Measurements from ENCODE around the gene LCT.
"Not testable (repeated sequence)": the region's sequence is repeated elsewhere in the genome, so short reads cannot be mapped to it uniquely, and the experiment has no call there.

LCT gene

DNA sequence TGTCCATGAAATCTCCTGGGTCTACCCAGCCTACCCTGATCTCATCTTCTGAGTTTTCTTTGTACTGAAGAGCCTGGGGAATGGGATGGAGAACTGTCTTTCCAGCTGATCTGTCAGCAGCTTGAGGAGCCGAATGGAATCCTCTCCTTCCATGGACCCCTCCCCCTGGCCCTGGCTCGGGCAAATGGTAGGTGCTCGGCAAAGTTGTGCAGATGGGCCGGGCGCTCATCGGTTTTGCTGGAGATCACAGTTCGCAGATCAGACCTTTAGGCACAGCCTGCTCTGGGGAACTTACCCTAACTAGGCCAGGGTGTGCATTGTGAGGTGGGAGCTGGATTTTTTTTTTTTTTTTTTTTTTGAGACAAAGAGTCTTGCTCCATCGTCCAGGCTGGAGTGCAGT is 40.4 kb downstream of the LCT start:
- no peak for DNase-seq

DNA sequence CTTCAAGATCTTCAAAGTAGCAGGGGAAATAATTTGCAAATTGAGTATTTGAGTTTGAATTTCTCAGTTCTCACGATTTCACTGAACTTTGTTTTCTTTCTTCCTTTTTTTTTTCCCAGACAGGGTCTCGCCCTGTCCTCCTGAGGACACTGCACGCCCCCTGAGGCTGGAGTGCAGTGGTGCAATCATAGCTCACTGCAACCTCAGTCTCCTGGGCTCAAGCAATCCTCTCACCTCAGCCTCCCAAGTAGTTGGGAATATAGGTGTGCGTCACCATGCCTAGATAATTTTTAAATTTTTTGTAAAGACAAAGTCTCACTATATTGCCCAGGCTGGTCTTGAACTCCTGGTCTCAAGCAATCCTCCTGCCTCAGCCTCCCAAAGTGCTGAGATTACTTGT is 41.3 kb downstream of the LCT start:
- DNase-seq = not testable (repeated sequence)

DNA sequence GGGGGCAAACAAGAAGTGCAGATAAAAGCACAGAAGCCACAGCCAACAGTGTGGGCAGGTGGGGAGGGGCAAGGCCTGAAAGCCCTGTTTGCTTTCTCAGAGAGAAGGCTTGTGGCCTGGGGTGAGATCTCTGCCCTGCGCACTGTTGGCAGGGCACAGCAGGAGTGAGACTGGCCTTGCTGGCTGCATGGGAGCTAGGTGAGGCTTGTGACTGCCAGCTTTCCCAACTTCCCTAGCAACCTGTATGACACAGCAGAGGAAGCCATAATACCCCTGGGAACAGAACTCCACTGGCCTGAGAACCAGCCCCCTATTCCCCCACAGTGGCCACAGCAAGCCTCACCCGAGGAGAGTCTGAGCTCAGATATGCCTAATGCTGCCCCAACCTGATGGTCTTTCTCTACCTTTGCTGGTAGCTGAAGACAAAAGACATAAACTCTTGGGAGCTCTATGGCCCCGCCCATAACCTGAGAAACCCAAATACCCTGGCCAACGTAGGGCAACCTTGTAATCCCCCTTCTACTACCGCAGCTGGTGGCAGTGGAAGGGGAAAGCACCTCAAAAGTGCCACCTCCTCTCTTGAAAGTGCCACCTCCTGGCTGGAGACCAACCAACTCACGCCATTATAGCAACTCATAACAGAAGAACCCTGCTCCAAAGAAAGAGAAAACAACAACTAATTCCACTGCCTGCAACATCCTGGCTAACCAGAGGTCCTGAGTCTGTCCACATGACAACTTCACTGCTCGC is 44.4 kb downstream of the LCT start:
- DNase-seq = no peak

DNA sequence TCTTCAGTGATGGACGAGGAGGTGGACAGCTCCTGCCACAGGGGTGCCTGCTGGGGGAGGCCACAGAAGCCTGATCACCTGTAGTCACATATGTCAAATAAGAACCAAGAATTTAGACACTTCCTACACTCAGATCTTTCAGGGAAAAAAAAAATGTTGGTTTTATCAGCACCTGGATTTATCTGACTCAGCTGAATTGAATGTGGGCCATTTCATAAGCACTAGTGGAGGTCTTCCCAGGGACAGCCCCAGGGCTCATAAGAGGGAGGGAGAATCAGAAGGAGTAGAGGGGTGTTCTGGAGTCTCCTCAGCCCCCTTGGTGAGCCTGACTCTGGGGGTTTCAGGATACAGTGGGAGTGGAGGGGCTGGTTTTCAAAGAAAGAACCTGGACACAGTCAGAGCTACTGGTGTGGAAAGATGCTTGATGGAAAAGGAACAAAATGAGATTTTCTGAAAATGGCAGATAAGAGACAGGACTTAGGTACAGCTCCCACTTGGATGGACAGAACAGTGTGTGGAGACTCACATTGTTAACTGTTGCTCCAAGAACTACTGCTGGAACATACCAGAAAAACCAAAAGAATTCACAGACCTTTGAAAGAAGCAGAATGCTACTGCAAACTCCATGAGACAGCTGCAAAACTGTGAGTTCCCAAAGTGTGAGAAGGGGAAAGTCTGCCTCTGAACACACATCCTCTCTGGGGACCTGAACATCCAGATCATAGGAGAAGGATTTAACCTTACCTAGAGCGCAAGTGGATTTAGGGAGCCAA is 45.4 kb downstream of the LCT start:
- DNase-seq = no peak

GRCh38 chr2:135790423-135790822 is 46.6 kb downstream of the LCT start:
- no peak for DNase-seq

DNA sequence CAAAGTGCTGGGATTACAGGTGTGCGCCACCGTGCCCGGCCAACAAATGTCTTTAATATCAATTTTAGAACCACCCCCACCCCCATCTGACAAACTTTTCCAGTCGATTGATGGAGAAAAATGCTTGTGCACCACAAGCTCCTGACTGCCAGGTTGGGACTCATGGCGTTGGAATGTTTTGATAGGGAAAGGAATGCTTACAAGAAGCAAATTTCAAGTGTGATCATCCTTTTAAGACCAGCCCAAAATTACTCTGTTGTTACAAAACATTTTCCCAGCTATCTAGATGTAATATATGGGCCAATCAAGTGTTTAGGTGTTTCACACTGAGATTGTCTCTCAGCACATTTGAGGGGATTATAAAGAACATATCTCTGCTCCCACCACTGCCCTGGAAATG is 50.2 kb downstream of the LCT start:
- DNase-seq = no peak

GRCh38 chr2:135785032-135785431 is 52.0 kb downstream of the LCT start:
- no peak for DNase-seq

DNA sequence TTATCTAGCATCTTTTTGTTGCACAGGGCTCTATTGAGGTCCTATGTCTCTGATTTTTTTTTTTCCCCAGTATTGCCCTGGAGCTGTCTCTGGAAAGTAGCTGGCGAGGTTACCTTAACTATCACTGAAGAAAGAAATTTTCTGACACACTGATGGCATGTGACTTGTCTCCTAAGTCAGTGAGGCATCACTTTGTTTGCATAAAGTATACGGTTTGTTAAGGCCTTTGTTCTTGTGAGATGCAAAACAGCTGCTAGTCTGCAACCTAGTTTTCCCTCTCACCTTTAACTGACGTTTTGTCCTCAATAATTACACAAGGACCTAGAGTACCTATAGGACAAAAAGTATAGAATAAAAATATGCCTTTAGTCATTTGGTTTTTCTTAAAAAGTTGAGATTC is 53.5 kb downstream of the LCT start:
- no peak for DNase-seq

DNA sequence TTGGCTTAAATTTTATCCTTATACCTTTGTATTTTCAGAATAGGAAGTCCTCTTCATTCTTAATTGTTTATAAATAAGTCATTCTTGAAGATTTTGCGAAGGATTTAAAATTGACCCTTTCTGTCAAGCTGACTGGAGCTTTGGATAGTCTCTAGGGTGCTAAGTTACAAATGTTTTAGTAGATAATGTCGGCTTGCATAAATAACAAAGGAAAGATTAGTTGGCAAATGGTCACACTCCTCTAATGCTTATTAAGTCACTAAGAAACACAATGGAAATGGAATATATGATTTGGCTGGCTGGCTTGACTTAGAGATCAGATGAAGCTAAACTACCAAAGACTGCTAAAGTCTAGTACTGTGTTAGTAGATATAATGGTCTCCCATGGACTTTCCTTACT is 54.8 kb downstream of the LCT start:
- no peak for DNase-seq

DNA sequence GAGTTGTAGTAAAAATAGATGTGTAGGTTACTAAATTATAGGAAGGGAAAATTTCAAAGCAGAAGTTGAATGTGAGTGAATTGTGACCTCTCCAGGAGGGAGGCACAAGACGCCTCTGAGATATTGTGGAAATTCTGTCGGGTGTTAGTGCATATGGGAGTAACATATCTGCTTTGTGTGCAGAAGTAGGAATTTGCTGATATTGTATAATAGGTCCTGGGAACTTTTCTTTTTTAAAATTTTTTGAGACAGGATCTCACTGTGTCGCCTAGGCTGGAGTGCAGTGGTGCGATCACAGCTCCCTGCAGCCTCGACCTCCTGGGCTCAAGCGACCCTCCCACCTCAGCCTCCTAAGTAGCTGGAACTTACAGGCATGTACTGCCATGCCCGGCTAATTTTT is 60.6 kb downstream of the LCT start:
- DNase-seq = no peak

DNA sequence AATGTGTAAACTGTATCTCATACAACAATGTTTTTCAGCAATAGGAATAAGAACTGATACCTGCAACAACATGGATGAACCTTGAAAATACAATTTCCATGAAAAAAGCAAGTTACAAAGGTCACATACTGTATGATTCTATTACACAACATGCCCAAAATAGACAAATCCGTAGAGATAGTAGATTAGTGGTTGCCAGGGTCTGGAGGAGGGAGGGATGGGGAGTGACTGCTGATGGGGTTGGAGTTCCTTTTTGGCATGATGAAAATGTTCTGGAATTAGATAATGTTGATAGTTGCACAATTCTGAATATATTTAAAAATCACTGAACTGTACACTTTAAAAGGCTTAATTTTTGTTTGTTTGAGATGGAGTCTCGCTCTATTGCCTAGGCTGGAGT is 61.6 kb downstream of the LCT start:
- no peak for DNase-seq

DNA sequence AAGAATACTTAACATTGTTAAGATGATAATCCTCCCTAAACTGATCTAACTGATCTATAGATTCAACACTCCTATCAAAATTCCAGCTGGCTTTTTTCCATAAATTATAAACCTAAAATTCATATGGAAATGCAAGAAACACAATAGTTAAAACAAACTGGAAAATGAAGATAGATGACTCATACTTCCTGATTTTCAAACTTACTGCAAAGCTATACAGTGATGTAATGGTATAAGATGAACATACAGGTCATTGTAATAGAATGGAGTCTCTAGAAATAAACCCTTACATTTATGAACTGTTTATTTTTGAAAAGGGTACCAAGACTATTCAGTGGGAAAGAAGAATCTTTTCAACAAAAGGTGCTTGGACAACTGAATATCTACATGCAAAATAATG is 63.1 kb downstream of the LCT start:
- no peak for DNase-seq

DNA sequence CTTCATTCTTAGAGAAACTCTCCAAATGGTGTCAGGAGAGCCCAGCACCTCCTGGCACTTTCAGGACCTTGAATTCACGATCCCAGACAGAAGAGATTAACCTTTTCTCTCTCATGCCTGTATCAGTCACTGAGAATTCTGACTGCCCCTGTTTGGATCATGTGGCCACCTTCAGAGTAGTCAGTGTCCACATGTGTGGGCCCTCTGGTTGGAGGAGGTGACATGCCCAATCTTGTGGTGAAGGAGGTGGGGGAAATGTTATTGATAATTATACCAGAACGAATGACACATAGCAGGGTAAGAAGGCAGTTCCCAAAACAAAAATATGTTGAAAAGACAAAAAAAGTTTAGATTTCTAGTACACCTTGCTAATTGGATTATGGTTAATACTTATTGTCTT is 63.7 kb downstream of the LCT start:
- no peak for DNase-seq

DNA sequence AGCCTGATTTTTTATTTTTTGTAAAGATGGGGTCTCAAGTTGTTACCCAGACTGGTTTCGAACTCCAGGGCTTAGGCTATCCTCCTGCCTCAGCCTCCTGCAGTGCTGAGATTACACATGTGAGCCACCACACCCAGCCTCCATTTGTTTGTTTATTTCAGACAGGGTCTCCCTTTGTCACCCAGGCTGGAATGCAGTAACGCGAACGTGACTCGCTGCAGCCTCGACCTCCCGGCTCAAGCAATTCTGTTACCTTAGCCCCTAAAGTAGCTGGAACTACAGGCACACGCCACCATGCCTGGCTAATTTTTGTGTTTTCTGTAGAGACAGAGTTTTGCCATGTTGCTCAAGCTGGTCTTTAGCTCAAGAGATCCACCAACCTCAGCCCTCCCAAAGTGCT is 68.1 kb downstream of the LCT start:
- DNase-seq = no peak

GRCh38 chr2:135762530-135762929 is 74.5 kb downstream of the LCT start:
- no peak for DNase-seq

DNA sequence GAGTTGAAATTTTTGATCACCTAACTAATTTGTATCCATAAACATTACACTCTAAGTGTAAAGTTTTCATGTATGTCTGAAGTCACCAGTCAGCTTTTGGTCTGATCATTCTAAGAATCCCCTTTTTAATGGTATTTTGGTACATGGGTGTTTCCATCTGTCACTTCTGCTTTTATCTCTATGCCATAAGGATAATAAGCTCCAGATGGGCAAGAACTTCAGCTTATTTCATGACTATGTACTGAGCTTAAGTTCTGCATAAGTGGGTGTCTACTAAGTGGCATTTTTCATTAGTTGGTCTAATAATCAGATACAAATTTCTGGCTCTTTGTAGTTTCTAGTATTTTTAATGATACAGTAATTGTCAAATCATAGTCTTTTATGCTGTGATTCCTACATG is 75.0 kb downstream of the LCT start:
- DNase-seq = no peak

- no peak for DNase-seq
Measured at GRCh38 chr2:135756692-135757091, 80.3 kb downstream of the LCT start.

DNA sequence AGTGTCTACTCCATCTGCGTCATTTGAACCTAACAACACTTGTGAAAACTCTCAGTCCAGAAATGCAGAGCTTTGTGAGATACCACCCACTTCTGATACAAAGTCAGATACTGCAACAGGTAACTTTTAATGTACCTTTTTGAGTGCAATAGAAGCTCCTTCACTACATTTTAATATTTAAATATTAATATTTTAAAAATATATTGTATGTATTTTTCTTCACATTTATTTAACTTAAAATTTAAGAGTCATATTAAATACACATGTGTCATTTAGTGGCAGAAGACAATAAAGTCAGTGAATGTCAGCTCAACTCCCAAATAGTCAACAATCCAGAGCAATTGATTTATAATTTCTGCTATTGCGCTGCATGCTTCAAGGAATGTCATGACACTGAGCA is 81.4 kb downstream of the LCT start:
- DNase-seq = no peak

GRCh38 chr2:135745545-135745944 is 91.4 kb downstream of the LCT start:
- DNase-seq = no peak

GRCh38 chr2:135744760-135745314 is 92.1 kb downstream of the LCT start:
- DNase-seq = peak; percentile 54

DNA sequence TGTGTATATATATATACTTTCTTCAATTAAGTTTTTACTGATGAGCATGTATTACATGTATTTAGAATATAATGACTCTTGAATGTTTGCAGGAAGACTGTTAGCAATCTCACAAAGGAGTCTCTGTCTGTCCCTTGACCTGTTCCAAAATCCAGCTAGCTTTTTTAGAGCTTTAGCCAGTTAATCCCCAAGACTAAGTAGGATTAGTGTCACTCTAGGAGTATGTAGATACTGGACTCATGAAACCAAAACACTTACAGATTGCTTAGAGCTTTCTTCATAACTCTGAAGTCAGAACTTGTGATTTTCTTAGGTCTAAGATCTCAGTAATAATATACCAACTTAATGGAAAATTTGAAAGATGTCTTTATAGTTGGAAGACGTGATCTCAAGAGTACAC is 93.1 kb downstream of the LCT start:
- DNase-seq = no peak

DNA sequence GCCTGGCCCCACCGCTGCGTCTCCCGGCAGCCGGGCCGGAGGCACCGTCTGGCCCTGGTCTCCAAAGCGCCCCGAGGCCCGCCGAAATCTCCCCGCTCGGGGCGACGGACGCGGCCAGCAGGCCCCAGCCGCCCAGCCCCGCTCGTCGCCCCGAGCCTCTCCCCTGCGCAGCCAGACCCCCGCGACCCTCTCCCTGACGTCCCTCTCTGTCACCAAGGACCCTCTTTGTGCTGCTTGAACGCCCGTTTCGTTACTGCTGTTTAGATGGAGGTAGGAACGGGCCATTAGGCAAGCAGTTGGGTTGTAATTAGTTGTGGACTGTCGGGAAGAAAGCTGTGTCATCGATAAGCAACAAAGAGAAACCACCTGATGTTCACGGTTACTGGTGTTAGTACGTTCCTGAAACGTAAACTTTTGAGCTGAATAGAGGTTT is 94.6 kb downstream of the LCT start:
- peak; percentile 41 for DNase-seq

GRCh38 chr2:135741395-135742324 is 95.3 kb downstream of the LCT start, which contains the start of gene UBXN4:
Gene UBXN4 (plus strand): TSS chr2:135741855. CDS start chr2:135741930, 75 bp downstream.
- peak; percentile 97 for DNase-seq
